GM23338 (cell line): Measurements from ENCODE around the gene EPRS1. TPM values are rescaled to one million over a fixed set of nuclear protein-coding genes. Genes with fewer than 3 reads are reported as not detected.

ENCODE experiments used
- ATAC-seq: fragments of 200-7000 bp; cut with Tn5 transposase; 3 replicates; pipeline ENCODE4 v1.9.1; 2020
- DNase-seq: peaks from one replicate; pipeline ENCODE4 v3.0.0-alpha.2; 2015; ENCODE audit warnings: low spot score
- H2AFZ ChIP-seq: fragments of 200-600 bp; sonication (generic); 2 replicates; pipeline ENCODE4 v1.8.0; 2016; ENCODE audit warnings: antibody characterized with exemption, mild to moderate bottlenecking, moderate library complexity
- H3F3A ChIP-seq: fragments of 200-600 bp; sonication (generic); replicated peaks from 2 replicates; pipeline ENCODE4 v1.8.0; 2017; ENCODE audit warnings: antibody characterized with exemption, mixed run types, low read depth
- H3K27ac ChIP-seq: fragments of 200-600 bp; sonication (generic); 2 replicates; pipeline ENCODE4 v1.6.1; 2016; ENCODE audit warnings: low read depth
- H3K27me3 ChIP-seq: fragments of 200-600 bp; sonication (generic); 2 replicates; pipeline ENCODE4 v1.8.0; 2016; ENCODE audit warnings: mild to moderate bottlenecking, mixed run types, moderate library complexity; ENCODE audit not compliant: insufficient read depth
- H3K36me3 ChIP-seq: fragments of 200-600 bp; sonication (generic); 2 replicates; pipeline ENCODE4 v1.8.0; 2016; ENCODE audit warnings: mild to moderate bottlenecking; ENCODE audit not compliant: insufficient read depth
- H3K4me1 ChIP-seq: fragments of 200-600 bp; sonication (generic); 2 replicates; pipeline ENCODE4 v1.8.0; 2016; ENCODE audit warnings: mild to moderate bottlenecking, moderate library complexity; ENCODE audit not compliant: insufficient read depth
- H3K4me2 ChIP-seq: fragments of 200-600 bp; sonication (generic); 2 replicates; pipeline ENCODE4 v1.7.1; 2017; ENCODE audit warnings: mixed run types
- H3K4me3 ChIP-seq: fragments of 200-600 bp; sonication (generic); 2 replicates; pipeline ENCODE4 v1.6.1; 2016; ENCODE audit warnings: mixed run types
- H3K79me2 ChIP-seq: fragments of 200-600 bp; sonication (generic); replicated peaks from 2 replicates; pipeline ENCODE4 v1.8.0; 2017; ENCODE audit warnings: mild to moderate bottlenecking; ENCODE audit not compliant: insufficient read depth
- H3K9me2 ChIP-seq: fragments of 200-600 bp; sonication (generic); 2 replicates; pipeline ENCODE4 v1.8.0; 2017; ENCODE audit not compliant: insufficient read depth
- H4K20me1 ChIP-seq: fragments of 200-600 bp; sonication (generic); replicated peaks from 2 replicates; pipeline ENCODE4 v1.8.0; 2017; ENCODE audit warnings: mild to moderate bottlenecking; ENCODE audit not compliant: insufficient read depth
- H3K27ac Mint-ChIP-seq: 2 replicates; pipeline ENCODE4 v1.8.0; 2020; ENCODE audit warnings: inconsistent platforms, mild to moderate bottlenecking, moderate library complexity, mixed read lengths
- H3K27me3 Mint-ChIP-seq: 3 replicates; pipeline ENCODE4 v1.8.0; 2022; ENCODE audit warnings: low read depth, mild to moderate bottlenecking, moderate library complexity, mixed read lengths, inconsistent platforms; ENCODE audit not compliant: insufficient read depth, poor library complexity
- H3K36me3 Mint-ChIP-seq: 3 replicates; pipeline ENCODE4 v1.8.0; 2021; ENCODE audit warnings: low read depth, mild to moderate bottlenecking, inconsistent platforms, moderate library complexity, mixed read lengths
- H3K4me1 Mint-ChIP-seq: 3 replicates; pipeline ENCODE4 v1.8.0; 2020; ENCODE audit warnings: mild to moderate bottlenecking, inconsistent platforms, mixed read lengths
- H3K4me3 Mint-ChIP-seq: 3 replicates; pipeline ENCODE4 v1.8.0; 2021; ENCODE audit warnings: moderate library complexity, mild to moderate bottlenecking, inconsistent platforms, mixed read lengths
- H3K9me3 Mint-ChIP-seq: 3 replicates; pipeline ENCODE4 v1.8.0; 2020; ENCODE audit warnings: moderate library complexity, mild to moderate bottlenecking, inconsistent platforms, mixed read lengths
- EZH2 ChIP-seq: fragments of 200-600 bp; sonication (generic); IDR thresholded peaks from one replicate; pipeline ENCODE4 v1.8.0; 2017; ENCODE audit warnings: antibody characterized with exemption, mild to moderate bottlenecking, low read depth; ENCODE audit not compliant: unreplicated experiment
- JUNB ChIP-seq: IDR thresholded peaks from one replicate; pipeline ENCODE4 v1.6.1; 2016; ENCODE audit warnings: antibody characterized with exemption; ENCODE audit not compliant: unreplicated experiment
- POLR2AphosphoS5 ChIP-seq: IDR thresholded peaks from 2 replicates; pipeline ENCODE4 v1.6.1; 2016; ENCODE audit warnings: antibody characterized with exemption, low read depth
- REST ChIP-seq: IDR thresholded peaks from one replicate; pipeline ENCODE4 v1.6.1; 2018; ENCODE audit warnings: antibody characterized with exemption; ENCODE audit not compliant: unreplicated experiment
- STAT1 ChIP-seq: IDR thresholded peaks from one replicate; pipeline ENCODE4 v1.6.1; 2016; ENCODE audit warnings: antibody characterized with exemption; ENCODE audit not compliant: unreplicated experiment
- ZNF331 ChIP-seq: fragments of 250-450 bp; sonication (Bioruptor Pico); IDR thresholded peaks from 2 replicates; pipeline ENCODE4 v1.5.0; 2020; ENCODE audit warnings: low read depth, mild to moderate bottlenecking, moderate library complexity
- polyA plus RNA-seq: library from polyadenylated mRNA; unstranded; fragments of >200 nt; fragmentation: Nextera tagmentation; extraction: Ambion mirVana; gene quantifications from 2 replicates; pipeline ENCODE4 v1.2.1, GENCODE V29; 2016
- total RNA-seq: library from RNA; depleted of rRNA; stranded (reverse); fragments of >200 nt; shearing (Covaris generic); gene quantifications from 2 replicates; pipeline ENCODE4 v1.2.3, GENCODE V29; 2014
- TF ChIP-seq, protein P1 (sequence below), 2 experiments: fragments of 200-600 bp in 1 of 2; sonication (generic) in 1 of 2; conservative IDR thresholded peaks; 2 replicates each; pipeline versions ENCODE4 v1.5.1 to v1.6.1; 2016 to 2017; ENCODE audit warnings: antibody characterized with exemption in 2 of 2, low read depth in 2 of 2, mild to moderate bottlenecking in 2 of 2, moderate library complexity in 1 of 2

The EPRS1 gene
- total and polyA plus RNA-seq, 2 experiments from 2014 or later = 133 to 158 TPM

DNA sequence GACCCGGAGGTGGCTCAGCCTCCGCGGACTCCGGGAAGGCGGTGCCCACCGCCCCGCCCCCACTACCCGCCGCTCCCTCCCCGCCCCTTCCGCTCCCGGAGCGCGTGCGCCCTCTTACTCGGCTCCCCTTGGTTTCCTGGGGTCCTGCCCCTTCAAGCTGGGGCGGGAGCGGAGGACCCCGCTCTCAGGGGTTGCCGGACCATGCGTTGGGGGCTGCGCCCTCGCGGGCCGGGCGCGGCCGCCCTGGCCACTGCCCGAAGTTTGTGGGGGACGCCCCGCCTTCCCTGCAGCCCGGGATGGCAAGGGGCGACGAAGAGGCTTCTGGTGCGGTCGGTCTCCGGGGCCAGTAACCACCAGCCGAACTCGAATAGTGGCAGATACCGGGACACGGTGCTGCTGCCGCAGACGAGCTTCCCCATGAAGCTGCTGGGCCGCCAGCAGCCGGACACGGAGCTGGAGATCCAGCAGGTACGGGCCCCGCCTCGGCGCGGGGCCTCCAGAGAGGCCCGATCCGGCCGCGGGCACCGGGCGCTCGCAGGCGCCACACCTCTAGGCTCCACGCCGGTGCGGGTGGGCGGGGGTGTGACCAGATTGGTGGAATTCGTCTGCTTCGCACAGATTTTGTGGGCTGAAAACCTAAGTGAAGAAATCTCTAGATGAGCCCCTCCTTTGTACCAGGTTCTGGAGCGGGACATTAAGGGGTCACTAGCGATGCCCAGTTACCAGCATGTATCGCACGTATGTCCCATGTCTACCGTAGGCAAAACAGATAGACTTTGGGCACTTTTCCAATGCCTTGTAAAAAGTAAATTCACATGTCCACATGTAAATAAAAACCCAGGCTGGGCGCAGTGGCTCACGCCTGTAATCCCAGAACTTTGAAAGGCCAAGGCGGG is 48.0 kb upstream of the EPRS1 start, which contains the start of gene IARS2:
Gene IARS2 (plus strand): TSS at position 117 of the 896 bp plus-strand sequence. CDS start 85 bp downstream, at position 202.
- peak; percentile 85 for ATAC-seq
- Mint-ChIP-seq H3K27me3 (peaks cover 8% of the 10 kb centered on the region), H3K4me3 (peak within 1 kb of the TSS; percentile 81), H3K36me3 (peaks cover 27% of the 10 kb centered on the region), H3K27ac (no peak within 1 kb of the TSS), H3K4me1 (peaks cover 6% of the 10 kb centered on the region), H3K9me3 (no peaks in the 10 kb centered on the region)
- no peaks in the 10 kb centered on the region for H3K9me2 ChIP-seq
- H3K4me2 ChIP-seq = peak within 1 kb of the TSS; percentile 96
- H3K27me3 ChIP-seq = no peaks in the 10 kb centered on the region
- peaks cover 19% of the 10 kb centered on the region for H3K79me2 ChIP-seq
- no peak for TF ChIP-seq JUNB
- TF ChIP-seq POLR2AphosphoS5 = peak; percentile 84
- peaks cover 7% of the 10 kb centered on the region; the same call in 1 of the 2 replicates for H3K4me1 ChIP-seq
- DNase-seq = peak; percentile 93
- H2AFZ ChIP-seq = peak within 1 kb of the TSS; percentile 97
- peak within 1 kb of the TSS; percentile 74 for H3K4me3 ChIP-seq
- no peaks in the 10 kb centered on the region for H4K20me1 ChIP-seq
- H3F3A ChIP-seq = peaks cover 7% of the 10 kb centered on the region; the same call in 1 of the 2 replicates
- peak within 1 kb of the TSS; percentile 87 for H3K27ac ChIP-seq
- peaks cover 7% of the 10 kb centered on the region; the same call in 1 of the 2 replicates for H3K36me3 ChIP-seq

DNA sequence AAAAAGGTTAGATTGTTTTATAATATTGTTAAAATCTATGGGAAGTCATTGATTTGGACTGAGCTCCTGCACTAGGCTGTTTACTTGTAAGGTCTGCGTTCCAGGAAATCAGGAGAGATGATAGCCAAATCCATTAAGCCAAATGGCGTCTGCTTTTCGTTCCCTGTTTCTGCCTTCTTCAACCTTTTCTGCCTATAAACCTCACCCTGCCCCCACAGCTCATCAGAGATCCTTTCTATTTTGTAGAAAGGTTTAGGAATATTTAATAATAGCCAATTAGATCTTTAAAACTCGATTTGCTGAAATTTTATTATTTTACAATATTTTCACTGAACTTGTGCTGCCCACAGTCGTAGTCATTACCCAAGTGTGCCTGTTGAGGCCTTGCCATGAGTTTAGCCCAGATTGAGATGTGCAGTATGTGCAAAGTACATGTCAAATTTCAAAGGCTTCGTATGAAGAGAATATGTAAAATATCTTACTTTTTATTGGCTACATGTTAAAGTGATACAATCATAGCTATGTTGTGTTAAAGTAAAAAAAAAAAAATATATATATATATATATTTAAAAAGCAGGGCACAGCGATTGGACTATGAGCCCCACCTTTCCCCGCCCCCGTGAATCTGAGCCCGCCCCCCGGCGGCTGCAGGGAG is 47.2 kb upstream of the EPRS1 start:
- peak overlapping the region; percentile 11; the same call in 1 of the 2 replicates for H3K4me2 ChIP-seq
- peaks cover 9% of the 10 kb centered on the region for H3K27me3 Mint-ChIP-seq
- ATAC-seq = no peak
- TF ChIP-seq ZNF331 (CRISPR knock-in tag) (no peak), POLR2AphosphoS5 (no peak), REST (no peak), STAT1 (no peak), EZH2 (no peak)
- TF ChIP-seq, protein P1, sequence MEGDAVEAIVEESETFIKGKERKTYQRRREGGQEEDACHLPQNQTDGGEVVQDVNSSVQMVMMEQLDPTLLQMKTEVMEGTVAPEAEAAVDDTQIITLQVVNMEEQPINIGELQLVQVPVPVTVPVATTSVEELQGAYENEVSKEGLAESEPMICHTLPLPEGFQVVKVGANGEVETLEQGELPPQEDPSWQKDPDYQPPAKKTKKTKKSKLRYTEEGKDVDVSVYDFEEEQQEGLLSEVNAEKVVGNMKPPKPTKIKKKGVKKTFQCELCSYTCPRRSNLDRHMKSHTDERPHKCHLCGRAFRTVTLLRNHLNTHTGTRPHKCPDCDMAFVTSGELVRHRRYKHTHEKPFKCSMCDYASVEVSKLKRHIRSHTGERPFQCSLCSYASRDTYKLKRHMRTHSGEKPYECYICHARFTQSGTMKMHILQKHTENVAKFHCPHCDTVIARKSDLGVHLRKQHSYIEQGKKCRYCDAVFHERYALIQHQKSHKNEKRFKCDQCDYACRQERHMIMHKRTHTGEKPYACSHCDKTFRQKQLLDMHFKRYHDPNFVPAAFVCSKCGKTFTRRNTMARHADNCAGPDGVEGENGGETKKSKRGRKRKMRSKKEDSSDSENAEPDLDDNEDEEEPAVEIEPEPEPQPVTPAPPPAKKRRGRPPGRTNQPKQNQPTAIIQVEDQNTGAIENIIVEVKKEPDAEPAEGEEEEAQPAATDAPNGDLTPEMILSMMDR (conservative IDR thresholded peaks at IDR 0.05; ENCODE audit: low read depth in 2 of 2) = no peak

More for the DNA sequence above, 47.2 kb upstream of the EPRS1 start:
- Mint-ChIP-seq H3K27ac (no peak overlapping the region), H3K4me3 (peak overlapping the region; percentile 37; the same call in 1 of the 3 replicates), H3K36me3 (peaks cover 27% of the 10 kb centered on the region), H3K4me1 (peaks cover 6% of the 10 kb centered on the region), H3K9me3 (no peaks in the 10 kb centered on the region)
- Histone ChIP-seq H3K79me2 (peaks cover 26% of the 10 kb centered on the region), H3K4me3 (0 out of 2 replicates have a peak overlapping the region, but pooled peaks have one; percentile 74), H2AFZ (peak overlapping the region; percentile 33; the same call in 1 of the 2 replicates), H3K27ac (0 out of 2 replicates have a peak overlapping the region, but pooled peaks have one; percentile 11), H3F3A (peaks cover 7% of the 10 kb centered on the region; the same call in 1 of the 2 replicates), H3K36me3 (peaks cover 7% of the 10 kb centered on the region; the same call in 1 of the 2 replicates), H3K9me2 (no peaks in the 10 kb centered on the region), H3K27me3 (no peaks in the 10 kb centered on the region), H4K20me1 (no peaks in the 10 kb centered on the region), H3K4me1 (peaks cover 7% of the 10 kb centered on the region; the same call in 1 of the 2 replicates)
- DNase-seq = no peak
